Colonic mucosa (tissue), 4 donors: ENCODE data around the gene FREM2. TPM values are rescaled to one million over a fixed set of nuclear protein-coding genes. Genes with fewer than 3 reads are reported as not detected.

Experiments used
- DNase-seq: peaks from one replicate; pipeline ENCODE4 v3.0.0-alpha.2; 2020
- H3K27ac ChIP-seq: fragments of 200-600 bp; one replicate; pipeline ENCODE4 v1.8.0; 2021
- H3K27me3 ChIP-seq: fragments of 200-600 bp; one replicate; pipeline ENCODE4 v1.8.0; 2021
- H3K36me3 ChIP-seq: fragments of 200-600 bp; one replicate; pipeline ENCODE4 v1.8.0; 2021
- H3K4me1 ChIP-seq: fragments of 200-600 bp; one replicate; pipeline ENCODE4 v1.8.0; 2021; ENCODE audit warnings: mild to moderate bottlenecking
- H3K4me3 ChIP-seq: fragments of 200-600 bp; one replicate; pipeline ENCODE4 v1.8.0; 2021
- H3K9ac ChIP-seq, 2 donors: one replicate each; pipeline ENCODE4 v1.7.0; 2013; ENCODE audit warnings: control low read depth in 2 of 2, low read depth in 2 of 2, low read length in 2 of 2
- H3K9me3 ChIP-seq: fragments of 200-600 bp; one replicate; pipeline ENCODE4 v1.8.0; 2021
- intact Hi-C: fragments of 100-400 bp; cut with DNase I; formaldehyde crosslinking; loops from one replicate; pipeline ENCODE4 v1.14.1; 2022
- total RNA-seq, 2 donors: library from RNA; stranded (reverse); fragmentation: NEBNext Ultra II Directional in 1 of 2; extraction: Animal tissue kit (Norgen Biotek cat#: 25700) in 1 of 2; gene quantifications; one replicate each; pipeline ENCODE4 v1.2.1, GENCODE V29; 2021
- TF ChIP-seq, protein P1 (sequence below): fragments of 200-600 bp; IDR thresholded peaks from one replicate; pipeline ENCODE4 v1.8.0; 2022; ENCODE audit warnings: antibody characterized with exemption, mild to moderate bottlenecking
- donor health status: healthy.
- donor health status: DM: no; HTN: no; CAD: no.
- donor health status: DM: no; HTN: no; CAD: no.

Gene FREM2
- total RNA-seq, 2 donors from 2014 or later, result 0.86 to 1.1 TPM

DNA sequence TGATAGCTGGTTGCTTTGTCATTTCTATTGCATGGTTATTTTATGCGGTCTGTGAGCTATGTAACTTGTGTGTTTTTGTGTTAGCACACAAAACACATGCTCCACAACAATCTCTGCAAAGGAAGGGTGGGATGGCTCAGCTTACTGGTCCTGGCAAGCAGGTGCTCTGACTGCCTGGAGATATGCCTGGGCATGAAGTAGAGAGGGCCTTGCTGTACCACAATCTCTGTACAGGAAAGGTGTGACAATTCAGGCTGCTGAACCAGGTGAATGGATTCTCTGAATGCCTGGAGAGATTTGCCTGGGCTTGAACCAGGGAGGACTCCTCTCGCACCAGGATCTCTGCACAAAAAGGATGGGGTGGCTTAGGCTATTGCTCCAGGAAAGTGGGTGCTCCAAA, 234.2 kb downstream of the FREM2 start:
- Histone ChIP-seq H3K4me3 (no peak overlapping the region), H3K9me3 (no peaks in the 10 kb centered on the region), H3K4me1 (no peaks in the 10 kb centered on the region), H3K27me3 (no peaks in the 10 kb centered on the region), H3K27ac (no peak overlapping the region), H3K36me3 (no peaks in the 10 kb centered on the region), H3K9ac (no peak overlapping the region)
- no peak for DNase-seq
- intact Hi-C loops, result no loop called here
- TF ChIP-seq, protein P1, sequence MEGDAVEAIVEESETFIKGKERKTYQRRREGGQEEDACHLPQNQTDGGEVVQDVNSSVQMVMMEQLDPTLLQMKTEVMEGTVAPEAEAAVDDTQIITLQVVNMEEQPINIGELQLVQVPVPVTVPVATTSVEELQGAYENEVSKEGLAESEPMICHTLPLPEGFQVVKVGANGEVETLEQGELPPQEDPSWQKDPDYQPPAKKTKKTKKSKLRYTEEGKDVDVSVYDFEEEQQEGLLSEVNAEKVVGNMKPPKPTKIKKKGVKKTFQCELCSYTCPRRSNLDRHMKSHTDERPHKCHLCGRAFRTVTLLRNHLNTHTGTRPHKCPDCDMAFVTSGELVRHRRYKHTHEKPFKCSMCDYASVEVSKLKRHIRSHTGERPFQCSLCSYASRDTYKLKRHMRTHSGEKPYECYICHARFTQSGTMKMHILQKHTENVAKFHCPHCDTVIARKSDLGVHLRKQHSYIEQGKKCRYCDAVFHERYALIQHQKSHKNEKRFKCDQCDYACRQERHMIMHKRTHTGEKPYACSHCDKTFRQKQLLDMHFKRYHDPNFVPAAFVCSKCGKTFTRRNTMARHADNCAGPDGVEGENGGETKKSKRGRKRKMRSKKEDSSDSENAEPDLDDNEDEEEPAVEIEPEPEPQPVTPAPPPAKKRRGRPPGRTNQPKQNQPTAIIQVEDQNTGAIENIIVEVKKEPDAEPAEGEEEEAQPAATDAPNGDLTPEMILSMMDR, result no peak

DNA sequence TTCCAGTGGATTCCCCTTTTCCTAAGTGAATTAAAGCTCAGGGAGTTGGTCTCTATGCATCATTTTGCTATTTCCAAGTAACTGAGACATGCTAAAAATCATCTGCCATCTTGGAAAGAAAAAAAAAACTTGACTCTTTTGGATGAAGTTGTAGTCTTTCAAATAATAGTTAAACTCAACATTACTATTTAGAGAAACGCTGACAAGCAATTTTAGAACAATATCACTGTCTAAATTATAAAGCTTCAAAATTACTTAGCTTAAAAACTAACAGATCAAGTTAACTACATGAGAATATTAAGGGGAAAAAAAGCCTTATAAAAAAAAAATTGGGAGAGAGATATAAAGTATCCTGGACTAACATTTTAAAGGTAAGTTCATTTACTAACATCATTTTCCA, 235.3 kb downstream of the FREM2 start:
- Histone ChIP-seq H3K9me3 (no peaks in the 10 kb centered on the region), H3K36me3 (no peaks in the 10 kb centered on the region), H3K4me3 (no peak overlapping the region), H3K27ac (no peak overlapping the region), H3K4me1 (no peaks in the 10 kb centered on the region), H3K9ac (no peak overlapping the region), H3K27me3 (no peaks in the 10 kb centered on the region)
- no peak for DNase-seq
- intact Hi-C loops, result no loop called here
- TF ChIP-seq, protein P1, result no peak

DNA sequence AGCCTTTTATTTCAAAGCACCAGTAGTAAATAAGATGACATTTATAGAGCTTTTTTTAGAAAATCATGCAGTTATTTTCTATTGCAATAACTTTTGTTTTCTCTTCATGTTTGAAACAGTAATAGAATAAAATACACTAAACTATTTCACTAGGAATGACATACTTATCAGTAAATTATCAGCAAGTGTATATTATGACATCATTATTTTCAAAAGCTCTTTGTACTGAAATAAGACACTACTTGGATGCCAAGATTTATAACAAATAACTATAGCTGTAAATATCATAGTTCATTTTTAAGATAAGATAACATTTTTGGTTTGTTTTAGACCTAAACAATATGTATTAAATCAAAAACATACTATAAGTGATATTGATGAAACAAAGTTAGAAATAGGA, 246.9 kb downstream of the FREM2 start:
- intact Hi-C loops, result no loop called here
- H3K4me1 ChIP-seq, result no peaks in the 10 kb centered on the region
- no peak overlapping the region for H3K4me3 ChIP-seq
- no peak overlapping the region for H3K27ac ChIP-seq
- no peak for DNase-seq
- H3K27me3 ChIP-seq, result no peaks in the 10 kb centered on the region
- no peaks in the 10 kb centered on the region for H3K36me3 ChIP-seq
- TF ChIP-seq, protein P1, result no peak
- no peaks in the 10 kb centered on the region for H3K9me3 ChIP-seq
- no peak overlapping the region for H3K9ac ChIP-seq
